Suppressor macrophage (primary cell): ENCODE measurements around the gene CFAP61.
"Not testable (repeated sequence)": the region's sequence is repeated elsewhere in the genome, so short reads cannot be mapped to it uniquely, and the experiment has no call there.

ENCODE experiments used
- DNase-seq, 4 experiments: peaks; one replicate each; pipeline ENCODE4 v3.0.0-alpha.2; 2020 to 2022

The CFAP61 gene

DNA sequence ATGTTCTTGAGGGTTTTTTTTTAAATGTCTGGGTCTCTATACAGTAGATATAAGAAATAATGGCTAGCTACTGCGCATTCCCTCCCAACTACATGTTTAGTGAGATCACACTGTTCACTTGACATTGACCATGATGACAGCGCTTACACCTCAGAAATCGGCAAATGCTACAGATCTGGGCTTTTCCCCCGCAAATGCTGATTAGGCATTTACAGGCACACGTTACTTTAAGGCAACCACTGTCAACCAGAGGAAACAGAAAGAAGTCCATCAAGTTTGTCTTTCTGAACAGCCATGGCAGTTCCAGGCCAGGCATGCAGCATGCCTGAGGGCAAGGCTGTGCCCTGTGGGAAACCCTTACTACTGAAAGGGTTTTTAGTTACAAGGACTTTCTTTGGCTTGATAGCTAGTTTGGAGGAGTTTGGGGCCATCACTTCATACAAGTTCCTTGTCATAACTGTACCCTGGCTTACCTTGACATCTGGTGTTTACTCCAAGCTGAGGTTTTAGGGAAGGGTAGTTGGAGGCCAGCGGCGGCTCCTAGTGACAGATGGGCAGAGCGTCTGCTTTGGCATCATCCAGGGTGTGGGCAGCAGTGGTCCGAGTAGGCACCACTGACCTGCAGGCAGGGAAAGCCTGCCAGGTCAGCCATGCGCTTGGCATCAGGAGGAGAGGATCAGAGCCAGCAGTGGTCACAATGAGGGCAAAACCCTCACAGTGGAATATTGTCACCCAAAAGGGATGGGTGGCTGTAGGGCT, 43.0 kb downstream of the CFAP61 start:
- DNase-seq, result no peak

DNA sequence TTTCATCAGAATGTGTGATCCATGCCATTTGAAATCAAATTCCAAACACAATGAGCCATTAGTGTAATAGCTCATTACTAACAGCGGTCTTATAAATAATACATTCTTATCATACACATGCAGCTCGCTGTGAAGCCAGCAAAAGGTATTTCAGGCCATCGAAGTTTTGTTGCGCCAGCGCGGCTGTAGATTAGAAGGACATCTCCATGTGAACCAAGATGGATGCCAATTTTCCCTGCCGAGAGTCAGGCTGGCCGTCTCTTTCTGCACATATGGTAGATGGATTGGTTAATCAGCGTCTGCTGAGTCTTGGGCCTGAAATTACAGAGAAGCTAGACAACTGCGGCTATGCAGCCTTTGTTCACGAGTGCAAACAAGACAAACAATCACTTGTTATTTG, 44.1 kb downstream of the CFAP61 start:
- no peak for DNase-seq

GRCh38 chr20:20100881-20101280, 48.5 kb downstream of the CFAP61 start:
- DNase-seq, result no peak

DNA sequence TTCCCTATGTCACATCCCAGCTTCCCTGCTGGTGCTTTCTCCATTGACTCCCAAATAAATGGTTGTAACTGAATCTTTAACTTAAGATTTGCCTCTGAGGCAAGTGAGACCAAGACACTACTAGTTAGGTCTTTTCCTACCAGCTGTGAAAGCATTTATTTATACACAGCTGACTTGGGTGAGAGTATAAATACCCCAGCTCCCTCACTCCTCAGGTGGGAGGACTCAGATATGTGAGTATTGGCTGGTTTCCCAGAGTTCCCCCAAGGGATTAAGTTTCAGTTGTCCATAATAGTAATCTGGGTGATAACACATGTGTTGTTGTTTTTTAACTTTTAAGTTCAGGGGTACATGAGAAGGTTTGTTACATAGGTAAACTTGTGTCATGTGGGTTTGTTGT, 49.8 kb downstream of the CFAP61 start:
- DNase-seq, result no peak

DNA sequence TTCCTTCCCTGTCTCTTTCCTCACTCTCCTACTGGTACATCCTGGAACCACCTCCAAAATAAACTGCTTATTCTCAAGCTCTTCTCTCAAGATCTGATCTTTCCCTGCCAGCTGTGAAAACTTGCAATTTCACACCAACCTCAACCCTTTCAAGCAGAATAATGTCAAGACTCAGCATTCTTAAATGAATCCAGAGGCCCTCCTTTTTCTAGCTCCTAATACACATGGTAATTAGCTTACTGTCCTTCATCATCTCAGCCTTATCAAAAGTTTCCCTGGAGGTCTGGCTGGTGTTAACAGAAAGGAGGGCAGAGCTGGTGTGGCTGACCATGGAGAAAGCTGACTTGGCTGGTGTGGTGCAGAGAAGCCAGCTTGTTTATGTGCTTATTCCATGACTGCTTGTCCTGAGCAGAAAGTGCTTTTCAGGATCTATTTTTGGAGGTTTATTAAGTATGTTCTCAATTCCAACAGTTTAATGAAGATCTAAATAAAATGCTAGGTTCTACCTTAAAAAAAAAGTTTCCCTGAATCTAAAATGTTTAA, 50.5 kb downstream of the CFAP61 start:
- DNase-seq, result no peak

DNA sequence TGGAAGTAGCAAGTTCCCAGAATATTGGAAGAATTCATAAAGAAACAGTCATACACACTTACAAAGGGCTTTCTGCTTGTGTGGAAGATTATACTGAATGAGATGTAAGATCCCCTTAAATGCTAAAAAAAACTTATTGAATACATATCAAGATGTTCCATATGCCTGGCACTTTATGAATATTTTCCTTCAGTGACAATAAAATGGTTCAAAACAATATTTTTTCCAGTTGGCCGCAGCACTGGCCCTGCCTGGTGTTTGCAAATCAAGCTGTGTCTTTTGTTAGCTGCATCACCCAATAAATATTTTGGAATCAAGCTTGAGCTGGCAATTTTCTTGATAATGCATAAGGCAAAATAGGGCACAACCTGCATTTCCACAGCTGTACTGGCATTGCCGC, 51.2 kb downstream of the CFAP61 start:
- no peak for DNase-seq

GRCh38 chr20:20123187-20123586, 70.9 kb downstream of the CFAP61 start:
- not testable (repeated sequence) for DNase-seq

DNA sequence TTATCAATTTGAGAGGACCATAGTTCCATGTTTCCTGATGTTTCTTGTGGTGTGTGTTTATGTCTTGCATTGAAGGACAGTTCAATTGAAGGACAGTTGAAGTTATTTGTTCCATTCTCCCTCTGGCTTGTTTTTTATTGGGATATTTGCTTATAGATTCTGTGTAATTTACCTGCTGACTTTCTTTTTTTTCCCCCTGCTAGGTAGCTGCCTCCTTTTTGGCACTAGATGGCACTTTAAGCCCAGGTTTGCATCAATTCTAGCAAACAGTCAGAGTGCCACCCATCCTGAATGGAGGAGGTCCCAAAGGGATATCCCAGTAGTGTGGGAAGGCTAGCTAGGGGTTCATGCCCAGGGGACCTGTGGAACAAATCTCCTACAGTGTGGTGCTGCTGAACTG, 78.1 kb downstream of the CFAP61 start:
- DNase-seq, result peak; percentile 2 to 44 (median 32)

GRCh38 chr20:20134941-20135575, 82.7 kb downstream of the CFAP61 start:
- no peak for DNase-seq

DNA sequence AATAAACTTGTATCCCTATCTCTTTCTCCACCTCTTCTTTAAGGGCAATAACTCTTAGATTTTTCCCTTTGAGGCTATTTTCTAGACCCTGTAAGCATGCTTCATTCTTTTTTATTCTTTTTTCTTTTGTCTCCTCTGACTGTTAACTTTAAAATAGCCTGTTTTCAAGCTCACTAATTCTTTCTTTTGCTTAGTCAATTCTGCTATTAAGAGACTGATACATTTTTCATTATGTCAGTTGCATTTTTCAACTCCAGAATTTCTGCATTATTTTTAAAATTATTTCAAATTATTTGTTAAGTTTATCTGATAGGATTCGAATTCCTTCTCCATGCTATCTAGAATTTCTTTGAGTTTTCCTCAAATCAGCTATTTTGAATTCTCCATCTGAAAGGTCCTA, 84.0 kb downstream of the CFAP61 start:
- DNase-seq, result no peak

DNA sequence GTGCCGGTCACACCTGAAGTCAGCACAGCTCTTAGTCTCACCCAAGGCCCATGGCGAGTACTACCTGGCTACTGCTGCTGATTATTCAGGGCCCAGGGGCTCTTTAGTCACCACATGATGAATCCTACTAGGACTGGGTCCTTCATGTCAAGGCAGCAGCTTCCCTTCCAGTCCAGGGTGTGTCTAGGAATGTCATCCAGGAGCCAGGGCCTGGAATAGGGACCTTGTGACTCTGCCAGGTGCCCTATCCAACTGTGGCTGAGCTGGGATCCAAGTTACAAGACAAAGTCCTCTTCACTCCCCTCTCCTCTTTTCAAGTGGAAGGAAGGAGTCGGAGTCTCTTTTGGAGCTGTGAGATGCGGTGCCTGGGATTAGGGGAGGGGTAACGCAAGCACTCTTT, 85.5 kb downstream of the CFAP61 start:
- DNase-seq, result no peak

DNA sequence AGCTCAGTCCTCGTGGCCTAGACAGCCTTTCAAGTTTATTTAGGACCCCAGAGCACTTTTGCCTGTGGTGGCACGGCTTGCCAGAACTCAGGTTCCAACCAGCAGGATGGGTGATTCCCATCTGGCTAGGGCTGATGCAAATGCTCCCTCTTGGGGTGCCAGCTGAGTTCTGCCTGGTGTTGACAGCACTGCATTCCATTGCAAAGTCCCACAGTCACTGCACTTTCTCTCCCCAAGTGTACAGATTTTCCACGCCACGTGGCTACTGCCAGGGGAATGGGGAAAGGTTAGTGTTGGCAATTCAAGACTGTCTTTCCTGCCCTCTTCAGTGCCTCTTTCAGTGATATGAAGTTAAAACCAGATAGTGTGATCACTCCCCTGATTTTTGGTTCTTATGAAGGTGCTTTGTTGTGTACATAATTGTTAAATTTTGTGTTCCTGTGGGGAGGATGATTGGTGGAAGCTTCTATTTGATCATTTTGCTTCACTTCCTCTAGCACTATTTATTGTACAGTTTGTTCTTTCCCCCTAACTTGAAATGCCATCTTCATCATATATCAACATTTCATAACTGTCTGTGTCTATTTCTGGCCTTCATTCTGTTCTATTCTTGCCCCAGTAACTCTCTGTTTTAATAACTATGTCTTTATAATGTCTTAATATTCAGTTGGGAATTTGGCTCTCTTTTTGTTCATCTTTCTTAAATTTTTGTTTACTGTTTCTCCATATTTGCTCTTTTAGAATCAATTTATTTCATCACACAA, 86.2 kb downstream of the CFAP61 start:
- DNase-seq, result no peak

GRCh38 chr20:20139403-20139802, 87.1 kb downstream of the CFAP61 start:
- no peak for DNase-seq

- DNase-seq, result no peak
Measured at GRCh38 chr20:20143165-20143564, 90.8 kb downstream of the CFAP61 start.

DNA sequence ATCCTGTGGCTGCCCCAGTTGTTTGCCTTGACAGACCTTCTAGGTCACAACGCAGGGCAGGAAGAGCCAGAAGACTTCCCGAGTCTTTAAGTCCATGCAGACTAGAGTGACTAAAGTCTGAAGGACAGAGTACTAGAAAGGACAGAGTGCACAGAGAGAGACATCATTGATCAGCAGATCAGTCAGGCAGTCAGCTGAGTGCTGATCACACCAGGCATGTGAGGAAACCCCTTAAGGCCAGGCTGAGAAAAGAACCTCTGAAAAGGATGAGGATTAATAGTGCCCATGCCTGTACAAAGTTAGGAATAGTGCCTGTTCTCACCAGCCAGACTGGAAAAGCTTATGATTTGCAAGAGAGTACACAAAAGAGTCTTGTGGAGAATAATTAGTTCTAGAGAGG, 91.3 kb downstream of the CFAP61 start:
- DNase-seq, result no peak

DNA sequence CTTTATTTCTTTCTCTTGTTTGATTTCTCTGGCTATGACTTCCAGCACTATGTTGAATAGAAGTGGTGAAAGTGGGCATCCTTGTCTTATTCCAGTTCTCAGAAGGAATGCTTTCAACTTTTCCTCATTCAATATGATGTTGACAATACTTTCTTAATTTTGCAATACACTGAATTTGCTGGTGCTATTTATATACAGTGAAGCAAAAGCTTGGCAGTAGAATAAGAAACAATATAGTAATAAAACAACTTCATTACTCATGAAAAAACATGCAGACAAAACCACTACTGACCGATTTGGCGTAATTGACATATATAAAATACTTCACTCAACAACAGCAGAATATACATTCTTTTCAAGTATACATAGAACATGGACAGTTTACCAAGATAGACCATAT, 96.4 kb downstream of the CFAP61 start:
- no peak for DNase-seq

GRCh38 chr20:20150241-20150640, 97.9 kb downstream of the CFAP61 start:
- DNase-seq, result no peak

DNA sequence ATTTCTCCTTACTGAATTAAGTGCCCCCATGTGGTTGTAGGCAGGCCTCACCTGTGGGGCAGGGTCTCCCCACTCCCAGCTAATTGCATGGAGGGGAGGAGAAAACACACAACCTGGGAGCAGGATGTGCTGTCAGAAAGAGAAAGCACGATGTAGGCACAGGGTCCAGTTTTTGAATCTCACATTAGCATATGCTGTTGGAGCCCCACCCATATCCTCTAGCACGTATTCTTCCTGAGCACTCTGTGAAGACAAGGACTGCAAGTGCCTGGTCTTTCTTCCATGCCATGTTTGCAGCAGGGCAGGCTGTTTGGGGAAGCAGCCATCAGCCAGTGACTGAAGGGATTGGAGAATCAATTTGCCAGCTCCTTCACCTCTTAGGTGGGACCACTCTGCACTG, 108.2 kb downstream of the CFAP61 start:
- DNase-seq, result no peak

DNA sequence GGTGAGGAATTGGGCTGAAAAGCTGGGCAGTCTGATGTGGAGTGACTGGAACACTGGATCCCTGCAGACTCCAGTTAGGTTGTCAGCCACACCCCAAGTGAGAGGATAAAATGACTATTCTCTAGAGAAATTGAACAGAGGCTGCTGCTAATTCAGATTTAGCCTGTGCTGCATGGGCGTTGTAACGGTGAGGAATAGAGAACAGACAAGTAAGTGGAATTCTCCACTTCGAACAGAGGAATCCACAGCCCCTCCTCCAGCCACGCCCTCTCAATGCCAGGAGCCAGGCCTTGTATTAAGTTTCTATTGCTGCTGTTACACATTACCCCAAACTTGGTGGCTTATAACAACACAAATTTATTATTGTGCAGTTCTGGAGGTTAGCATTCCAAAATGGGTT, 109.3 kb downstream of the CFAP61 start:
- DNase-seq, result no peak

GRCh38 chr20:20167698-20168097, 115.4 kb downstream of the CFAP61 start:
- DNase-seq, result no peak

- DNase-seq, result no peak
Measured at GRCh38 chr20:20173254-20173653, 120.9 kb downstream of the CFAP61 start.

GRCh38 chr20:20174089-20174835, 121.9 kb downstream of the CFAP61 start:
- DNase-seq, result no peak

DNA sequence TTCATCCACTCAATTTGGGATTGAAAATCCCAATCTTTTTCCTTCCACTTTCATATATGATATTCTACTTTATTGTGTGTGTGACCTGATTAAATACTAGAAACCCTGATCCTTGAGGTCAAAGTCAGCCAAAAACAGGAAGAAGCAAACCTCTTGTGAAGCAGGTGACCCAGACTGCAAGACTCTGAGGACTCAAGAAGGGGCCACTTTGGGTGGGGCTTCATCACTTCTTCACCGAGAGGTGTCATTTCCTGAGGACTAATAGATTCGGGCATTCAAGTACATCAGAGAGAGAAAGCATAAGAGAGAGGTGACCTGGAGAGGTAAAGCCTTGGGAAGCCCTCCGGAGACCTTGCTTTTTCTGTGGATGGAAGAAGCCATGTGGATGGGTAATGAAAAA, 129.0 kb downstream of the CFAP61 start:
- no peak for DNase-seq
